ENCODE data around the gene HMCN2. TPM values are rescaled to one million over a fixed set of nuclear protein-coding genes. Genes with fewer than 3 reads are reported as not detected.

HMCN2 gene
- total and polyA plus RNA-seq, 2 of the 4 experiments (the other 2 are of a cell fraction), result 0.02 TPM; not detected in 1

- Histone ChIP-seq H3K4me2 (ENCODE audit: low read depth, low read length) (no peak overlapping the region), H3K18ac (ENCODE audit: low read depth, low read length) (no peak overlapping the region), H2BK20ac (ENCODE audit: low read depth, low read length) (no peak overlapping the region), H3K27me3 (ENCODE audit: control insufficient read depth, insufficient read depth, low read length) (peaks cover 71% of the 10 kb centered on the region), H3K23ac (ENCODE audit: low read depth, low read length) (no peak overlapping the region), H3K14ac (replicated peaks; ENCODE audit: low read depth, low read length) (no peak overlapping the region), H2BK5ac (ENCODE audit: low read depth, low read length, poor library complexity, severe bottlenecking) (no peak overlapping the region), H3K4me1 (ENCODE audit: control insufficient read depth, insufficient read depth, low read length) (no peaks in the 10 kb centered on the region), H4K5ac (ENCODE audit: low read depth, low read length) (no peak overlapping the region), H3K4ac (ENCODE audit: low read depth, low read length) (no peak overlapping the region), H3K9me3 (ENCODE audit: control insufficient read depth, insufficient read depth, low read length) (peaks cover 3% of the 10 kb centered on the region; the same call in 1 of the 2 replicates), H3K27ac (ENCODE audit: insufficient read depth, low read length) (no peak overlapping the region), H4K20me1 (ENCODE audit: insufficient read depth, low read length) (no peaks in the 10 kb centered on the region), H3K9ac (ENCODE audit: low read depth, low read length) (no peak overlapping the region), H3K79me1 (ENCODE audit: low read depth in 1 of 2, low read length in 2 of 2) (no peaks in the 10 kb centered on the region), H2AK9ac (replicated peaks; ENCODE audit: low read depth, low read length, poor library complexity) (no peak overlapping the region), H3K36me3 (ENCODE audit: control insufficient read depth, insufficient read depth, low read length) (no peaks in the 10 kb centered on the region), H4K8ac (ENCODE audit: low read depth in 2 of 2, low read length in 2 of 2) (no peak overlapping the region), H3K4me3 (ENCODE audit: insufficient read depth, low read depth, low read length) (no peak overlapping the region), H3K56ac (ENCODE audit: extremely low read depth, insufficient read depth, low read length) (no peak overlapping the region), H4K91ac (ENCODE audit: insufficient read depth, low read depth, low read length) (no peak overlapping the region), H2BK15ac (ENCODE audit: low read depth, low read length) (no peak overlapping the region), H2AFZ (replicated peaks; ENCODE audit: low read length, poor library complexity) (no peak overlapping the region), H2BK120ac (ENCODE audit: low read depth, low read length) (no peak overlapping the region), H2AK5ac (ENCODE audit: low read depth, low read length) (no peak overlapping the region), H3K9me1 (ENCODE audit: insufficient read depth, low read length) (no peaks in the 10 kb centered on the region)
- in situ Hi-C loops (cut with MboI; ENCODE audit: low sequenced_read_pairs) (no loop called here), intact Hi-C loops (cut with micrococcal nuclease) (no loop called here), dilution Hi-C loops (cut with HindIII; ENCODE audit: low sequenced_read_pairs, unreplicated experiment) (no loop called here)
- ChIA-PET CTCF (no interaction called here), POLR2A (ENCODE audit: unreplicated experiment) (no interaction called here)
- BruUV-seq (replicated peaks), result no TSS peak
- no peak for DNase-seq
- TF ChIP-seq, protein P1, sequence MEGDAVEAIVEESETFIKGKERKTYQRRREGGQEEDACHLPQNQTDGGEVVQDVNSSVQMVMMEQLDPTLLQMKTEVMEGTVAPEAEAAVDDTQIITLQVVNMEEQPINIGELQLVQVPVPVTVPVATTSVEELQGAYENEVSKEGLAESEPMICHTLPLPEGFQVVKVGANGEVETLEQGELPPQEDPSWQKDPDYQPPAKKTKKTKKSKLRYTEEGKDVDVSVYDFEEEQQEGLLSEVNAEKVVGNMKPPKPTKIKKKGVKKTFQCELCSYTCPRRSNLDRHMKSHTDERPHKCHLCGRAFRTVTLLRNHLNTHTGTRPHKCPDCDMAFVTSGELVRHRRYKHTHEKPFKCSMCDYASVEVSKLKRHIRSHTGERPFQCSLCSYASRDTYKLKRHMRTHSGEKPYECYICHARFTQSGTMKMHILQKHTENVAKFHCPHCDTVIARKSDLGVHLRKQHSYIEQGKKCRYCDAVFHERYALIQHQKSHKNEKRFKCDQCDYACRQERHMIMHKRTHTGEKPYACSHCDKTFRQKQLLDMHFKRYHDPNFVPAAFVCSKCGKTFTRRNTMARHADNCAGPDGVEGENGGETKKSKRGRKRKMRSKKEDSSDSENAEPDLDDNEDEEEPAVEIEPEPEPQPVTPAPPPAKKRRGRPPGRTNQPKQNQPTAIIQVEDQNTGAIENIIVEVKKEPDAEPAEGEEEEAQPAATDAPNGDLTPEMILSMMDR (conservative IDR thresholded peaks at IDR 0.05; ENCODE audit: low read depth, low read length), result no peak
- no peak for TF ChIP-seq NFE2L2 (IDR thresholded peaks at IDR 0.05; ENCODE audit: low read depth, low read length)
- TF ChIP-seq BHLHE40 (IDR thresholded peaks at IDR 0.05; ENCODE audit: low read depth, low read length), result no peak
- TF ChIP-seq RAD21 (IDR thresholded peaks at IDR 0.05; ENCODE audit: low read length), result no peak
- no peak for TF ChIP-seq SMC3 (IDR thresholded peaks at IDR 0.05; ENCODE audit: low read depth, low read length)
- TF ChIP-seq MXI1 (IDR thresholded peaks at IDR 0.05; ENCODE audit: borderline replicate concordance, low read depth, low read length), result no peak
- no peak for TF ChIP-seq FOS (IDR thresholded peaks at IDR 0.05; ENCODE audit: low read depth, low read length)
- TF ChIP-seq RCOR1 (IDR thresholded peaks at IDR 0.05; ENCODE audit: insufficient replicate concordance, low read length), result no peak
- no peak for ATAC-seq (ENCODE audit: low read depth)
- WGBS, 2 experiments (ENCODE audit: extremely low coverage in 2 of 2, insufficient read length in 1 of 2), result 31% methylated on average over 4 of the region's 14 CpGs; no CpG with 5 or more reads in 1 of the 2 experiments
These were observed 42.6 kb downstream of the HMCN2 start for GRCh38 chr9:130308081-130308571.
